KMS-11 (cell line): ENCODE measurements around the gene STK11IP.

ENCODE experiments used
- H2AFZ ChIP-seq: fragments of 200-600 bp; sonication (generic); 2 replicates; pipeline ENCODE4 v1.6.1; 2016; ENCODE audit warnings: antibody characterized with exemption, mixed run types, low read depth
- H3K27ac ChIP-seq: fragments of 200-600 bp; sonication (generic); 2 replicates; pipeline ENCODE4 v1.6.1; 2016; ENCODE audit warnings: mild to moderate bottlenecking, mixed run types
- H3K27me3 ChIP-seq: fragments of 200-600 bp; sonication (generic); 2 replicates; pipeline ENCODE4 v1.6.1; 2017; ENCODE audit warnings: mild to moderate bottlenecking, low read depth, mixed run types, moderate library complexity; ENCODE audit not compliant: insufficient read depth
- H3K36me3 ChIP-seq: fragments of 200-600 bp; sonication (generic); 2 replicates; pipeline ENCODE4 v1.6.1; 2017; ENCODE audit warnings: mild to moderate bottlenecking, mixed run types; ENCODE audit not compliant: insufficient read depth
- H3K4me1 ChIP-seq: fragments of 200-600 bp; sonication (generic); 2 replicates; pipeline ENCODE4 v1.6.1; 2016; ENCODE audit warnings: mild to moderate bottlenecking, low read depth, mixed run types; ENCODE audit not compliant: poor library complexity, severe bottlenecking
- H3K4me2 ChIP-seq: fragments of 200-600 bp; sonication (generic); 2 replicates; pipeline ENCODE4 v1.7.0; 2016; ENCODE audit warnings: mild to moderate bottlenecking, mixed run types
- H3K4me3 ChIP-seq: fragments of 200-600 bp; sonication (generic); IDR thresholded peaks from 2 replicates; pipeline ENCODE4 v1.6.1; 2017; ENCODE audit warnings: low read depth, low read length, mixed read lengths; ENCODE audit not compliant: insufficient read depth
- H3K79me2 ChIP-seq: fragments of 200-600 bp; sonication (generic); 2 replicates; pipeline ENCODE4 v1.6.1; 2016; ENCODE audit warnings: low read depth, mixed run types; ENCODE audit not compliant: insufficient read depth
- H3K9ac ChIP-seq: fragments of 200-600 bp; sonication (generic); 2 replicates; pipeline ENCODE4 v1.6.1; 2016; ENCODE audit warnings: mild to moderate bottlenecking, mixed run types
- H4K20me1 ChIP-seq: fragments of 200-600 bp; sonication (generic); 2 replicates; pipeline ENCODE4 v1.6.1; 2016; ENCODE audit warnings: mild to moderate bottlenecking, mixed run types; ENCODE audit not compliant: insufficient read depth
- CTCF ChIP-seq: fragments of 200-600 bp; sonication (generic); conservative IDR thresholded peaks from 2 replicates; pipeline ENCODE4 v1.6.1; 2017; ENCODE audit warnings: low read depth, mild to moderate bottlenecking, antibody characterized with exemption, low read length, moderate library complexity, mixed read lengths

The STK11IP gene

GRCh38 chr2:219609149-219609750 is 11.6 kb downstream of the STK11IP start:
- no peaks in the 10 kb centered on the region for H4K20me1 ChIP-seq
- H3K79me2 ChIP-seq, result no peaks in the 10 kb centered on the region
- H3K4me1 ChIP-seq, result no peaks in the 10 kb centered on the region
- H3K9ac ChIP-seq, result no peak overlapping the region
- H3K4me3 ChIP-seq, result no peak overlapping the region
- H3K27me3 ChIP-seq, result no peaks in the 10 kb centered on the region
- no peak overlapping the region for H3K27ac ChIP-seq
- H3K36me3 ChIP-seq, result no peaks in the 10 kb centered on the region
- H2AFZ ChIP-seq, result no peak overlapping the region
- no peak overlapping the region for H3K4me2 ChIP-seq
- TF ChIP-seq CTCF, result no peak

- Histone ChIP-seq H3K27ac (no peak overlapping the region), H3K4me1 (no peaks in the 10 kb centered on the region), H3K9ac (no peak overlapping the region), H3K79me2 (no peaks in the 10 kb centered on the region), H3K36me3 (no peaks in the 10 kb centered on the region), H4K20me1 (no peaks in the 10 kb centered on the region), H3K4me3 (no peak overlapping the region), H3K4me2 (no peak overlapping the region), H3K27me3 (no peaks in the 10 kb centered on the region), H2AFZ (no peak overlapping the region)
- no peak for TF ChIP-seq CTCF
Measured at GRCh38 chr2:219611306-219611705, 13.6 kb downstream of the STK11IP start.

- no peak for TF ChIP-seq CTCF
- Histone ChIP-seq H3K27me3 (no peaks in the 10 kb centered on the region), H3K36me3 (no peaks in the 10 kb centered on the region), H3K79me2 (no peaks in the 10 kb centered on the region), H3K4me2 (no peak overlapping the region), H3K4me1 (no peaks in the 10 kb centered on the region), H3K9ac (no peak overlapping the region), H2AFZ (no peak overlapping the region), H3K4me3 (no peak overlapping the region), H4K20me1 (no peaks in the 10 kb centered on the region), H3K27ac (no peak overlapping the region)
Measured at GRCh38 chr2:219611866-219612576, 14.4 kb downstream of the STK11IP start.

- H3K9ac ChIP-seq, result no peak overlapping the region
- no peak overlapping the region for H3K4me3 ChIP-seq
- H2AFZ ChIP-seq, result no peak overlapping the region
- no peak for TF ChIP-seq CTCF
- no peak overlapping the region for H3K27ac ChIP-seq
- H4K20me1 ChIP-seq, result no peaks in the 10 kb centered on the region
- H3K79me2 ChIP-seq, result no peaks in the 10 kb centered on the region
- no peaks in the 10 kb centered on the region for H3K4me1 ChIP-seq
- H3K36me3 ChIP-seq, result no peaks in the 10 kb centered on the region
- no peaks in the 10 kb centered on the region for H3K27me3 ChIP-seq
- no peak overlapping the region for H3K4me2 ChIP-seq
Measured at GRCh38 chr2:219612577-219613286, 15.1 kb downstream of the STK11IP start.
